Measurements from ENCODE around the gene CFAP221.

The CFAP221 gene

DNA sequence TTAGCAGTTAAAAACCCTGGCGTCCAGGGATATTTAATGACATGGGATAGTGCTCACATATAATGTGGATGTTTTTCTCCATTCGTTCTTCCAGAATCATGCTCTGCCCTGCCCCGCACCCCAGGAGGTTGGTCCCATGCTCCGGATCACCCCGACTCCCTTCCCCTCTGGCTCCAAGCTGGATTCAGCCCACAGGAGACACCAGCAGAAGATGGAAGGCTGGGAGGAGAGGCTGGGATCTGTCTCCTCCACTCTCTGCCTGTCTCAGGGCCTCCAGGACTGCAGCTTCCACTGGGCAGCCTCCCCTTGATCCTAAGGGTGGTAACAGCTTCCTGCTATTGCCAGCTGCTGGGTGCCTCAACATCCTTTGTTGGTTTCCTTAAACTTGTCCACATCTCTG is 159.3 kb downstream of the CFAP221 start:
- TF ChIP-seq, protein P1, sequence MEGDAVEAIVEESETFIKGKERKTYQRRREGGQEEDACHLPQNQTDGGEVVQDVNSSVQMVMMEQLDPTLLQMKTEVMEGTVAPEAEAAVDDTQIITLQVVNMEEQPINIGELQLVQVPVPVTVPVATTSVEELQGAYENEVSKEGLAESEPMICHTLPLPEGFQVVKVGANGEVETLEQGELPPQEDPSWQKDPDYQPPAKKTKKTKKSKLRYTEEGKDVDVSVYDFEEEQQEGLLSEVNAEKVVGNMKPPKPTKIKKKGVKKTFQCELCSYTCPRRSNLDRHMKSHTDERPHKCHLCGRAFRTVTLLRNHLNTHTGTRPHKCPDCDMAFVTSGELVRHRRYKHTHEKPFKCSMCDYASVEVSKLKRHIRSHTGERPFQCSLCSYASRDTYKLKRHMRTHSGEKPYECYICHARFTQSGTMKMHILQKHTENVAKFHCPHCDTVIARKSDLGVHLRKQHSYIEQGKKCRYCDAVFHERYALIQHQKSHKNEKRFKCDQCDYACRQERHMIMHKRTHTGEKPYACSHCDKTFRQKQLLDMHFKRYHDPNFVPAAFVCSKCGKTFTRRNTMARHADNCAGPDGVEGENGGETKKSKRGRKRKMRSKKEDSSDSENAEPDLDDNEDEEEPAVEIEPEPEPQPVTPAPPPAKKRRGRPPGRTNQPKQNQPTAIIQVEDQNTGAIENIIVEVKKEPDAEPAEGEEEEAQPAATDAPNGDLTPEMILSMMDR (IDR thresholded peaks at IDR 0.05; ENCODE audit: low read depth, low read length, missing control alignments) = no peak
- H3K4me3 ChIP-seq (ENCODE audit: low read depth, low read length) = no peak overlapping the region
- no peak for DNase-seq (ENCODE audit: low read depth)

- TF ChIP-seq, protein P1 (IDR thresholded peaks at IDR 0.05; ENCODE audit: low read depth, low read length, missing control alignments) = no peak
- no peak for DNase-seq (ENCODE audit: low read depth)
Observed at GRCh38 chr2:119704670-119705120, 160.4 kb downstream of the CFAP221 start.

GRCh38 chr2:119706221-119706620 is 162.0 kb downstream of the CFAP221 start:
- no peak for DNase-seq (ENCODE audit: low read depth)
- H3K4me3 ChIP-seq (ENCODE audit: low read depth, low read length) = no peak overlapping the region
- TF ChIP-seq, protein P1 (IDR thresholded peaks at IDR 0.05; ENCODE audit: low read depth, low read length, missing control alignments) = no peak

More at GRCh38 chr2:119704670-119705120, 160.4 kb downstream of the CFAP221 start:
- H3K4me3 ChIP-seq (ENCODE audit: low read depth, low read length) = no peak overlapping the region
